ENCODE results near the gene ZBTB32.
A peak's percentile ranks its signal among the peaks of the same experiment; 100 is the strongest.

ZBTB32 gene

DNA sequence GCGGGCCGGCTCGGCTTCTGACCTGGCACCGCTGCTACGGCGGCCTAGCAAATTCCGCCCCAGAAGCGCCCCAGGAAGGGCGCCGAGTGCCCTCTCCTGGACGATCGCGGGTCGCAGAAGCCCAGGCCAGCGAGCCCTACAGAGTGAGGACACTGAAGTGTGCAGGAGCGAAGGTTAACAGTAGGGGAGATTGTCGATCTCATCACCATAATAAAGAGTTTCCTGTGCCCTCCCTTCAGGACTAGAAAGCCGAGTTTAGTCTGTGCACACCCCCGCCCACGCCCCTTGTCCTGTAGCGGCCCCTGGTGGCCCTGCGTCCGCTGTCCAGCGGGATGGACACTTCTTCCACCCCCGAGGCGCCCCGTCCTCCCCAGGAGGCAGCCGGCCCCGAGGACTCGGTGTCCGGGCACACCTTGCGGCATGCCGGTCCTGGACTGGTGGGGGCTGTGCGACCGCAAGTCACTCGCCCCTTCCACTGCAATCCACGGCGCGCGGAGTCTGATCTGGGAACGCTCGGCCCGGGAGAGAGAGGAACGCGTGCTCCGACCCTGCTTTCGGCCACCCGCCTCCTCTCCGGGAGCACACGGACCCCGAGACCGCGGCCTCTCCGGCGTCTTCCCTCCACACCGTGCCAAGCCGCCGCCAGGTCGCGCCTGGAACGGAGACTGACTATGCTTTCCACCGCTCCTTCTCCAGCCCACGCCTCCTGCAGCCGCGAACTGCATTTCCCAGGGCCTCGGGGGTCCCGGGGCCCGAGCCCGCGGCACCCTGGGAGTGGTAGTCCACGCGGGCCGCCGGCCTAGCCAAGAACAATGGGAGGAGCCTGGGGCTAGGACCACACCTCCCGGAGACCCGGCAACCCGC lies 12.7 kb downstream of the ZBTB32 start (continued):
- TF ChIP-seq, protein P1, sequence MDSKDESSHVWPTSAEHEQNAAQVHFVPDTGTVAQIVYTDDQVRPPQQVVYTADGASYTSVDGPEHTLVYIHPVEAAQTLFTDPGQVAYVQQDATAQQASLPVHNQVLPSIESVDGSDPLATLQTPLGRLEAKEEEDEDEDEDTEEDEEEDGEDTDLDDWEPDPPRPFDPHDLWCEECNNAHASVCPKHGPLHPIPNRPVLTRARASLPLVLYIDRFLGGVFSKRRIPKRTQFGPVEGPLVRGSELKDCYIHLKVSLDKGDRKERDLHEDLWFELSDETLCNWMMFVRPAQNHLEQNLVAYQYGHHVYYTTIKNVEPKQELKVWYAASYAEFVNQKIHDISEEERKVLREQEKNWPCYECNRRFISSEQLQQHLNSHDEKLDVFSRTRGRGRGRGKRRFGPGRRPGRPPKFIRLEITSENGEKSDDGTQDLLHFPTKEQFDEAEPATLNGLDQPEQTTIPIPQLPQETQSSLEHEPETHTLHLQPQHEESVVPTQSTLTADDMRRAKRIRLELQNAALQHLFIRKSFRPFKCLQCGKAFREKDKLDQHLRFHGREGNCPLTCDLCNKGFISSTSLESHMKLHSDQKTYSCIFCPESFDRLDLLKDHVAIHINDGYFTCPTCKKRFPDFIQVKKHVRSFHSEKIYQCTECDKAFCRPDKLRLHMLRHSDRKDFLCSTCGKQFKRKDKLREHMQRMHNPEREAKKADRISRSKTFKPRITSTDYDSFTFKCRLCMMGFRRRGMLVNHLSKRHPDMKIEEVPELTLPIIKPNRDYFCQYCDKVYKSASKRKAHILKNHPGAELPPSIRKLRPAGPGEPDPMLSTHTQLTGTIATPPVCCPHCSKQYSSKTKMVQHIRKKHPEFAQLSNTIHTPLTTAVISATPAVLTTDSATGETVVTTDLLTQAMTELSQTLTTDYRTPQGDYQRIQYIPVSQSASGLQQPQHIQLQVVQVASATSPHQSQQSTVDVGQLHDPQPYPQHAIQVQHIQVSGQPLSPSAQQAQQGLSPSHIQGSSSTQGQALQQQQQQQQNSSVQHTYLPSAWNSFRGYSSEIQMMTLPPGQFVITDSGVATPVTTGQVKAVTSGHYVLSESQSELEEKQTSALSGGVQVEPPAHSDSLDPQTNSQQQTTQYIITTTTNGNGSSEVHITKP (tag by site-specific recombination; IDR thresholded peaks at IDR 0.05) = peak; percentile 96
- TF ChIP-seq ZBTB8A (tag by site-specific recombination; IDR thresholded peaks at IDR 0.05) (peak; percentile 98), ZNF138 (tag by site-specific recombination; IDR thresholded peaks at IDR 0.05; ENCODE audit: borderline replicate concordance) (no peak), YY1 (tag by site-specific recombination; IDR thresholded peaks at IDR 0.05) (peak; percentile 86), ZFP69B (tag by site-specific recombination; IDR thresholded peaks at IDR 0.05) (peak; percentile 75), MZF1 (tag by site-specific recombination; IDR thresholded peaks at IDR 0.05; ENCODE audit: borderline replicate concordance) (no peak), ZNF707 (tag by site-specific recombination; IDR thresholded peaks at IDR 0.05) (no peak; the same call in 1 of the 2 replicates), ZNF302 (tag by site-specific recombination; IDR thresholded peaks at IDR 0.05; ENCODE audit: low read depth) (no peak), KLF10 (tag by site-specific recombination; IDR thresholded peaks at IDR 0.05) (peak; percentile 90), ZNF266 (tag by site-specific recombination; IDR thresholded peaks at IDR 0.05; ENCODE audit: low read depth) (no peak), GFI1B (tag by site-specific recombination; IDR thresholded peaks at IDR 0.05) (no peak; the same call in 1 of the 2 replicates), ZNF600 (tag by site-specific recombination; IDR thresholded peaks at IDR 0.05) (peak; percentile 92; the same call in 1 of the 2 replicates), PRDM1 (tag by site-specific recombination; IDR thresholded peaks at IDR 0.05) (peak; percentile 44), YY2 (tag by site-specific recombination; IDR thresholded peaks at IDR 0.05) (peak; percentile 53; the same call in 1 of the 2 replicates), ZNF558 (tag by site-specific recombination; IDR thresholded peaks at IDR 0.05) (no peak), ZNF140 (tag by site-specific recombination; IDR thresholded peaks at IDR 0.05) (no peak), IKZF3 (tag by site-specific recombination; IDR thresholded peaks at IDR 0.05) (peak; percentile 72), ZNF433 (tag by site-specific recombination; IDR thresholded peaks at IDR 0.05; ENCODE audit: low read depth) (no peak), ZFP3 (tag by site-specific recombination; IDR thresholded peaks at IDR 0.05; ENCODE audit: low read depth) (no peak), ZNF473 (tag by site-specific recombination; IDR thresholded peaks at IDR 0.05) (no peak), ZBTB20 (tag by site-specific recombination; IDR thresholded peaks at IDR 0.05) (peak; percentile 100), ZNF791 (tag by site-specific recombination; IDR thresholded peaks at IDR 0.05) (no peak), ZNF211 (tag by site-specific recombination; IDR thresholded peaks at IDR 0.05; ENCODE audit: low read depth) (no peak; the same call in 1 of the 2 replicates), ZIC2 (tag by site-specific recombination; IDR thresholded peaks at IDR 0.05) (peak; percentile 83), WT1 (tag by site-specific recombination; IDR thresholded peaks at IDR 0.05) (peak; percentile 68; the same call in 1 of the 2 replicates), HOXD13 (CRISPR knock-in tag; IDR thresholded peaks at IDR 0.05; ENCODE audit: borderline replicate concordance) (no peak), ZNF350 (tag by site-specific recombination; IDR thresholded peaks at IDR 0.05) (no peak)
- TF ChIP-seq, protein P2, sequence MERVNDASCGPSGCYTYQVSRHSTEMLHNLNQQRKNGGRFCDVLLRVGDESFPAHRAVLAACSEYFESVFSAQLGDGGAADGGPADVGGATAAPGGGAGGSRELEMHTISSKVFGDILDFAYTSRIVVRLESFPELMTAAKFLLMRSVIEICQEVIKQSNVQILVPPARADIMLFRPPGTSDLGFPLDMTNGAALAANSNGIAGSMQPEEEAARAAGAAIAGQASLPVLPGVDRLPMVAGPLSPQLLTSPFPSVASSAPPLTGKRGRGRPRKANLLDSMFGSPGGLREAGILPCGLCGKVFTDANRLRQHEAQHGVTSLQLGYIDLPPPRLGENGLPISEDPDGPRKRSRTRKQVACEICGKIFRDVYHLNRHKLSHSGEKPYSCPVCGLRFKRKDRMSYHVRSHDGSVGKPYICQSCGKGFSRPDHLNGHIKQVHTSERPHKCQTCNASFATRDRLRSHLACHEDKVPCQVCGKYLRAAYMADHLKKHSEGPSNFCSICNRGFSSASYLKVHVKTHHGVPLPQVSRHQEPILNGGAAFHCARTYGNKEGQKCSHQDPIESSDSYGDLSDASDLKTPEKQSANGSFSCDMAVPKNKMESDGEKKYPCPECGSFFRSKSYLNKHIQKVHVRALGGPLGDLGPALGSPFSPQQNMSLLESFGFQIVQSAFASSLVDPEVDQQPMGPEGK (tag by site-specific recombination; IDR thresholded peaks at IDR 0.05) = peak; percentile 96
- TF ChIP-seq, protein P3, sequence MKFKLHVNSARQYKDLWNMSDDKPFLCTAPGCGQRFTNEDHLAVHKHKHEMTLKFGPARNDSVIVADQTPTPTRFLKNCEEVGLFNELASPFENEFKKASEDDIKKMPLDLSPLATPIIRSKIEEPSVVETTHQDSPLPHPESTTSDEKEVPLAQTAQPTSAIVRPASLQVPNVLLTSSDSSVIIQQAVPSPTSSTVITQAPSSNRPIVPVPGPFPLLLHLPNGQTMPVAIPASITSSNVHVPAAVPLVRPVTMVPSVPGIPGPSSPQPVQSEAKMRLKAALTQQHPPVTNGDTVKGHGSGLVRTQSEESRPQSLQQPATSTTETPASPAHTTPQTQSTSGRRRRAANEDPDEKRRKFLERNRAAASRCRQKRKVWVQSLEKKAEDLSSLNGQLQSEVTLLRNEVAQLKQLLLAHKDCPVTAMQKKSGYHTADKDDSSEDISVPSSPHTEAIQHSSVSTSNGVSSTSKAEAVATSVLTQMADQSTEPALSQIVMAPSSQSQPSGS (tag by site-specific recombination; IDR thresholded peaks at IDR 0.05; ENCODE audit: low read depth) = no peak
- TF ChIP-seq, protein P4, sequence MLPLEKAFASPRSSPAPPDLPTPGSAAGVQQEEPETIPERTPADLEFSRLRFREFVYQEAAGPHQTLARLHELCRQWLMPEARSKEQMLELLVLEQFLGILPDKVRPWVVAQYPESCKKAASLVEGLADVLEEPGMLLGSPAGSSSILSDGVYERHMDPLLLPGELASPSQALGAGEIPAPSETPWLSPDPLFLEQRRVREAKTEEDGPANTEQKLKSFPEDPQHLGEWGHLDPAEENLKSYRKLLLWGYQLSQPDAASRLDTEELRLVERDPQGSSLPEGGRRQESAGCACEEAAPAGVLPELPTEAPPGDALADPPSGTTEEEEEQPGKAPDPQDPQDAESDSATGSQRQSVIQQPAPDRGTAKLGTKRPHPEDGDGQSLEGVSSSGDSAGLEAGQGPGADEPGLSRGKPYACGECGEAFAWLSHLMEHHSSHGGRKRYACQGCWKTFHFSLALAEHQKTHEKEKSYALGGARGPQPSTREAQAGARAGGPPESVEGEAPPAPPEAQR (tag by site-specific recombination; IDR thresholded peaks at IDR 0.05) = peak; percentile 85; the same call in 1 of the 2 replicates
- TF ChIP-seq, protein P5, sequence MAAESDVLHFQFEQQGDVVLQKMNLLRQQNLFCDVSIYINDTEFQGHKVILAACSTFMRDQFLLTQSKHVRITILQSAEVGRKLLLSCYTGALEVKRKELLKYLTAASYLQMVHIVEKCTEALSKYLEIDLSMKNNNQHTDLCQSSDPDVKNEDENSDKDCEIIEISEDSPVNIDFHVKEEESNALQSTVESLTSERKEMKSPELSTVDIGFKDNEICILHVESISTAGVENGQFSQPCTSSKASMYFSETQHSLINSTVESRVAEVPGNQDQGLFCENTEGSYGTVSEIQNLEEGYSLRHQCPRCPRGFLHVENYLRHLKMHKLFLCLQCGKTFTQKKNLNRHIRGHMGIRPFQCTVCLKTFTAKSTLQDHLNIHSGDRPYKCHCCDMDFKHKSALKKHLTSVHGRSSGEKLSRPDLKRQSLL (tag by site-specific recombination; IDR thresholded peaks at IDR 0.05) = no peak

Measured in HEK293 (cell line).